Astrocyte (in vitro differentiated cells and primary cell): Measurements from ENCODE around the gene DPH2. TPM values are rescaled to one million over a fixed set of nuclear protein-coding genes. Genes with fewer than 3 reads are reported as not detected.

Experiments
- DNase-seq: peaks from one replicate; pipeline ENCODE4 v3.0.0-alpha.2; 2010; ENCODE audit warnings: low read depth
- FAIRE-seq: peaks from 2 replicates; lab custom pipeline; 2011; peaks lifted over from hg19 to GRCh38; lab: Jason Lieb, UNC
- H2AFZ ChIP-seq: 2 replicates; pipeline ENCODE4 v1.6.0; 2012; ENCODE audit warnings: low read depth, low read length, inconsistent platforms
- H3K27ac ChIP-seq: 2 replicates; pipeline ENCODE4 v1.5.1; 2011; ENCODE audit warnings: low read depth, low read length, inconsistent platforms
- H3K27me3 ChIP-seq: 2 replicates; pipeline ENCODE4 v1.6.0; 2011; ENCODE audit warnings: low read length, inconsistent platforms; ENCODE audit not compliant: insufficient read depth
- H3K36me3 ChIP-seq: 2 replicates; pipeline ENCODE4 v1.5.1; 2011; ENCODE audit warnings: low read length, inconsistent platforms; ENCODE audit not compliant: insufficient read depth
- H3K4me1 ChIP-seq: 2 replicates; pipeline ENCODE4 v1.5.1; 2011; ENCODE audit warnings: low read length, inconsistent platforms; ENCODE audit not compliant: insufficient read depth
- H3K4me2 ChIP-seq: 2 replicates; pipeline ENCODE4 v1.6.0; 2012; ENCODE audit warnings: low read length, inconsistent platforms
- H3K4me3 ChIP-seq: 2 replicates; pipeline ENCODE4 v1.5.1; 2011; ENCODE audit warnings: low read depth, mild to moderate bottlenecking, low read length, inconsistent platforms; ENCODE audit not compliant: insufficient read depth
- H3K79me2 ChIP-seq: 2 replicates; pipeline ENCODE4 v1.6.0; 2012; ENCODE audit warnings: mild to moderate bottlenecking, low read length, inconsistent platforms; ENCODE audit not compliant: insufficient read depth
- H3K9ac ChIP-seq: 2 replicates; pipeline ENCODE4 v1.6.0; 2012; ENCODE audit warnings: mild to moderate bottlenecking, low read length, inconsistent platforms
- H3K9me3 ChIP-seq: 2 replicates; pipeline ENCODE4 v1.5.1; 2012; ENCODE audit warnings: low read depth, mild to moderate bottlenecking, low read length, inconsistent platforms; ENCODE audit not compliant: insufficient read depth
- H4K20me1 ChIP-seq: 2 replicates; pipeline ENCODE4 v1.6.0; 2012; ENCODE audit warnings: low read length, inconsistent platforms; ENCODE audit not compliant: insufficient read depth
- H3K27ac Mint-ChIP-seq: one replicate; pipeline ENCODE4 v1.8.0; 2021; ENCODE audit warnings: mild to moderate bottlenecking, mixed read lengths; ENCODE audit not compliant: unreplicated experiment
- H3K27me3 Mint-ChIP-seq: one replicate; pipeline ENCODE4 v1.8.0; 2021; ENCODE audit warnings: low read depth, mixed read lengths; ENCODE audit not compliant: unreplicated experiment
- H3K36me3 Mint-ChIP-seq: one replicate; pipeline ENCODE4 v1.8.0; 2021; ENCODE audit warnings: low read depth, mixed read lengths; ENCODE audit not compliant: unreplicated experiment
- H3K4me1 Mint-ChIP-seq: one replicate; pipeline ENCODE4 v1.8.0; 2021; ENCODE audit warnings: low read depth, mixed read lengths; ENCODE audit not compliant: unreplicated experiment
- H3K4me3 Mint-ChIP-seq: one replicate; pipeline ENCODE4 v1.8.0; 2021; ENCODE audit warnings: mild to moderate bottlenecking, moderate library complexity, mixed read lengths; ENCODE audit not compliant: unreplicated experiment
- H3K9me3 Mint-ChIP-seq: one replicate; pipeline ENCODE4 v1.8.0; 2021; ENCODE audit warnings: mild to moderate bottlenecking, mixed read lengths; ENCODE audit not compliant: unreplicated experiment
- CTCF ChIP-seq: IDR thresholded peaks from 2 replicates; pipeline ENCODE4 v1.5.1; 2011; ENCODE audit warnings: low read depth, mild to moderate bottlenecking, inconsistent platforms, low read length, moderate library complexity; ENCODE audit not compliant: insufficient read depth
- EZH2 ChIP-seq: IDR thresholded peaks from 2 replicates; pipeline ENCODE4 v1.6.1; 2012; ENCODE audit warnings: mild to moderate bottlenecking, low read length, inconsistent platforms; ENCODE audit not compliant: insufficient read depth
- total RNA-seq: library from RNA; stranded (reverse); gene quantifications from 2 replicates; pipeline ENCODE4 v1.2.1, GENCODE V29; 2021

DPH2 gene
- total RNA-seq, 1 donor from 2014 or later, result 31.6 TPM

GRCh38 chr1:43996733-43997115 lies 26.9 kb downstream of the DPH2 start:
- H3K9me3 Mint-ChIP-seq, result peaks cover 2% of the 10 kb centered on the region
- DNase-seq, result no peak
- no peak overlapping the region for H2AFZ ChIP-seq
- no peak overlapping the region for H3K27ac ChIP-seq
- no peak for FAIRE-seq
- H3K9ac ChIP-seq, result no peak overlapping the region
- TF ChIP-seq CTCF (no peak), EZH2 (no peak)
- H3K27ac Mint-ChIP-seq, result no peak overlapping the region
- no peaks in the 10 kb centered on the region for H3K79me2 ChIP-seq
- no peak overlapping the region for H3K4me2 ChIP-seq
- no peaks in the 10 kb centered on the region for H3K36me3 ChIP-seq
- H3K27me3 ChIP-seq, result no peaks in the 10 kb centered on the region
- no peaks in the 10 kb centered on the region for H3K9me3 ChIP-seq
- no peak overlapping the region for H3K4me3 ChIP-seq
- H3K27me3 Mint-ChIP-seq, result peaks cover 2% of the 10 kb centered on the region
- H3K36me3 Mint-ChIP-seq, result peaks cover 17% of the 10 kb centered on the region
- no peak overlapping the region for H3K4me3 Mint-ChIP-seq
- H4K20me1 ChIP-seq, result no peaks in the 10 kb centered on the region
- no peaks in the 10 kb centered on the region for H3K4me1 ChIP-seq
- peaks cover 2% of the 10 kb centered on the region for H3K4me1 Mint-ChIP-seq

DNA sequence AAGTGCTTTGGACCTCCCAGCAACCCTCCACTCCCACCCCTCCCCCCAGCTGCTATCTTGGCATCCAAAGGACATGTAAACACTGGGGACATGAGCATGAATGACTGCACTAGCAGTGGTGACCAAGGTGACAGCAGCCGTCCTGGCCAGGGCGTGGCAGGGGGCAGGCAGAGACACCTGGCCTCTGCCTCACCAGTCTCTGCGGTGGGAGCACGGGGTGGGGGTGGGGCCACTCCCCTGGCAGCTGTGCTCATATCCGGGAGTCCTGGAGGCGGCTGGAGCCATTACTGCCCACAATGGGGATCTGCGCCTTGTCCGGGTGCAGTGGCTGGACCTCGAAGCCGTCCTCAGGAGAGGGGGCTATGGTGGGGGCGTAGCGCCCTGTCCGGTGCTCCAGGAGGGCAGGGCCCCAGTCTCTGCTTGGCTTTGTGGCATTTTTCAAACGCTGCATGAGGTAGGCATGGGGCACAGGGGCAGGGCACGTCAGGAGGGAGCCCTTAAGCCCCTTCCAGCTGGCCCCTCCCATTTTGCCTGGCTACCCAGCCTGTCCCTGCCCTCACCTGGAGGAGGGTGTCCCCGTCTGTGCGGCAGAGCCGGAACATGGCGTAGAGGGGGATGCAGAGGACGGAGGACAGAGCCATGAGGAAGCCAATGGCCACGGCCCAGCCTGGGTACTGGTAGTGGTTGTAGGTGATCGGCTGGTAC lies 27.6 kb downstream of the DPH2 start:
- Histone ChIP-seq H3K9ac (no peak overlapping the region), H3K4me2 (no peak overlapping the region), H4K20me1 (no peaks in the 10 kb centered on the region), H3K36me3 (no peaks in the 10 kb centered on the region), H3K4me1 (no peaks in the 10 kb centered on the region), H3K27me3 (no peaks in the 10 kb centered on the region), H3K27ac (no peak overlapping the region), H2AFZ (no peak overlapping the region), H3K4me3 (no peak overlapping the region), H3K9me3 (no peaks in the 10 kb centered on the region), H3K79me2 (no peaks in the 10 kb centered on the region)
- Mint-ChIP-seq H3K4me3 (no peak overlapping the region), H3K36me3 (peaks cover 21% of the 10 kb centered on the region), H3K27me3 (peaks cover 2% of the 10 kb centered on the region), H3K4me1 (peaks cover 2% of the 10 kb centered on the region), H3K9me3 (peaks cover 2% of the 10 kb centered on the region), H3K27ac (no peak overlapping the region)
- FAIRE-seq (no peak), DNase-seq (no peak)
- no peak for TF ChIP-seq CTCF
- no peak for TF ChIP-seq EZH2

GRCh38 chr1:43998000-43998378 lies 28.2 kb downstream of the DPH2 start:
- no peak overlapping the region for H3K4me3 ChIP-seq
- H3K27ac ChIP-seq, result no peak overlapping the region
- H3K9me3 ChIP-seq, result no peaks in the 10 kb centered on the region
- no peaks in the 10 kb centered on the region for H3K79me2 ChIP-seq
- no peaks in the 10 kb centered on the region for H3K4me1 ChIP-seq
- H3K9ac ChIP-seq, result no peak overlapping the region
- FAIRE-seq, result no peak
- H4K20me1 ChIP-seq, result no peaks in the 10 kb centered on the region
- H3K9me3 Mint-ChIP-seq, result no peaks in the 10 kb centered on the region
- no peaks in the 10 kb centered on the region for H3K27me3 ChIP-seq
- no peak overlapping the region for H3K4me2 ChIP-seq
- no peaks in the 10 kb centered on the region for H3K36me3 ChIP-seq
- H3K4me3 Mint-ChIP-seq, result no peak overlapping the region
- peaks cover 2% of the 10 kb centered on the region for H3K27me3 Mint-ChIP-seq
- H3K36me3 Mint-ChIP-seq, result peaks cover 21% of the 10 kb centered on the region
- no peak for DNase-seq
- no peaks in the 10 kb centered on the region for H3K4me1 Mint-ChIP-seq
- no peak overlapping the region for H2AFZ ChIP-seq
- TF ChIP-seq EZH2 (no peak), CTCF (no peak)
- no peak overlapping the region for H3K27ac Mint-ChIP-seq
